Fibroblast of lung (primary cell): ENCODE data around the gene SMG6.

Source experiments
- EZH2 ChIP-seq: IDR thresholded peaks from 2 replicates; pipeline ENCODE4 v1.5.1; 2012; ENCODE audit warnings: low read length, control low read depth, mild to moderate bottlenecking; ENCODE audit errors: missing control alignments
- TF ChIP-seq, protein P1 (sequence below), 2 donors: IDR thresholded peaks in 1 of 2; conservative IDR thresholded peaks in 1 of 2; 1 replicate in 1 of 2; 2 replicates in 1 of 2; pipeline ENCODE4 v1.5.1; 2011 to 2012; ENCODE audit warnings: low read length in 2 of 2, control low read depth in 1 of 2, inconsistent platforms in 1 of 2, low read depth in 1 of 2, mild to moderate bottlenecking in 1 of 2

- TF ChIP-seq, protein P1, sequence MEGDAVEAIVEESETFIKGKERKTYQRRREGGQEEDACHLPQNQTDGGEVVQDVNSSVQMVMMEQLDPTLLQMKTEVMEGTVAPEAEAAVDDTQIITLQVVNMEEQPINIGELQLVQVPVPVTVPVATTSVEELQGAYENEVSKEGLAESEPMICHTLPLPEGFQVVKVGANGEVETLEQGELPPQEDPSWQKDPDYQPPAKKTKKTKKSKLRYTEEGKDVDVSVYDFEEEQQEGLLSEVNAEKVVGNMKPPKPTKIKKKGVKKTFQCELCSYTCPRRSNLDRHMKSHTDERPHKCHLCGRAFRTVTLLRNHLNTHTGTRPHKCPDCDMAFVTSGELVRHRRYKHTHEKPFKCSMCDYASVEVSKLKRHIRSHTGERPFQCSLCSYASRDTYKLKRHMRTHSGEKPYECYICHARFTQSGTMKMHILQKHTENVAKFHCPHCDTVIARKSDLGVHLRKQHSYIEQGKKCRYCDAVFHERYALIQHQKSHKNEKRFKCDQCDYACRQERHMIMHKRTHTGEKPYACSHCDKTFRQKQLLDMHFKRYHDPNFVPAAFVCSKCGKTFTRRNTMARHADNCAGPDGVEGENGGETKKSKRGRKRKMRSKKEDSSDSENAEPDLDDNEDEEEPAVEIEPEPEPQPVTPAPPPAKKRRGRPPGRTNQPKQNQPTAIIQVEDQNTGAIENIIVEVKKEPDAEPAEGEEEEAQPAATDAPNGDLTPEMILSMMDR (conservative IDR thresholded peaks at IDR 0.05 in 1 of 2, IDR thresholded peaks at IDR 0.05 in 1 of 2; ENCODE audit: low read depth in 1 of 2, low read length in 2 of 2), result no peak
- TF ChIP-seq EZH2, result no peak
These were observed 101.1 kb downstream of the SMG6 start for GRCh38 chr17:2202302-2202995.
